GM12891 (cell line): Measurements from ENCODE around the gene MTCL1.

Source experiments
- POLR2AphosphoS5 ChIP-seq: IDR thresholded peaks from 2 replicates; pipeline ENCODE4 v1.6.1; 2011; ENCODE audit warnings: low read depth, low read length, control low read depth
- TAF1 ChIP-seq: IDR thresholded peaks from 2 replicates; pipeline ENCODE4 v1.6.1; 2011; ENCODE audit warnings: low read depth, low read length, control low read depth

- no peak for TF ChIP-seq TAF1
- no peak for TF ChIP-seq POLR2AphosphoS5
Observed at GRCh38 chr18:8788503-8789429, 83.4 kb downstream of the MTCL1 start.
